ENCODE data around the gene GRIK1. TPM values are rescaled to one million over a fixed set of nuclear protein-coding genes. Genes with fewer than 3 reads are reported as not detected.

The GRIK1 gene
- total RNA-seq, 1 donor from 2014 or later: 3.2 TPM

GRCh38 chr21:29832217-29832616 is 107.6 kb downstream of the GRIK1 start:
- intact Hi-C loops (cut with DNase I): no loop called here

GRCh38 chr21:29829564-29830275 is 110.1 kb downstream of the GRIK1 start:
- Histone ChIP-seq H3K9me3 (no peaks in the 10 kb centered on the region), H3K36me3 (no peaks in the 10 kb centered on the region), H3K4me1 (no peaks in the 10 kb centered on the region), H3K4me3 (no peak overlapping the region), H3K27ac (no peak overlapping the region), H3K27me3 (no peaks in the 10 kb centered on the region)
- DNase-seq (ENCODE audit: extremely low spot score in 2 of 2): no peak
- no peak for TF ChIP-seq CTCF (IDR thresholded peaks at IDR 0.05)
- no peak for TF ChIP-seq POLR2A (IDR thresholded peaks at IDR 0.05)
- TF ChIP-seq POLR2AphosphoS5 (IDR thresholded peaks at IDR 0.05; ENCODE audit: insufficient read depth in 1 of 2, low read depth in 1 of 2): no peak
- intact Hi-C loops (cut with DNase I): no loop called here

More at GRCh38 chr21:29832217-29832616, 107.6 kb downstream of the GRIK1 start:
- no peaks in the 10 kb centered on the region for H3K27me3 ChIP-seq
- no peak overlapping the region for H3K27ac ChIP-seq
- H3K4me3 ChIP-seq: no peak overlapping the region
- H3K36me3 ChIP-seq: no peaks in the 10 kb centered on the region
- no peak for DNase-seq (ENCODE audit: extremely low spot score in 2 of 2)
- no peak for TF ChIP-seq CTCF (IDR thresholded peaks at IDR 0.05)
- no peak for TF ChIP-seq POLR2A (IDR thresholded peaks at IDR 0.05)
- TF ChIP-seq POLR2AphosphoS5 (IDR thresholded peaks at IDR 0.05; ENCODE audit: insufficient read depth in 1 of 2, low read depth in 1 of 2): no peak
- no peaks in the 10 kb centered on the region for H3K4me1 ChIP-seq
- no peaks in the 10 kb centered on the region for H3K9me3 ChIP-seq

- intact Hi-C loops (cut with DNase I): no loop called here
- no peak overlapping the region for H3K27ac ChIP-seq
- no peaks in the 10 kb centered on the region for H3K9me3 ChIP-seq
- TF ChIP-seq POLR2AphosphoS5 (IDR thresholded peaks at IDR 0.05; ENCODE audit: insufficient read depth in 1 of 2, low read depth in 1 of 2) (no peak), CTCF (IDR thresholded peaks at IDR 0.05) (no peak), POLR2A (IDR thresholded peaks at IDR 0.05) (no peak)
- no peaks in the 10 kb centered on the region for H3K27me3 ChIP-seq
- H3K4me1 ChIP-seq: no peaks in the 10 kb centered on the region
- no peak for DNase-seq (ENCODE audit: extremely low spot score in 2 of 2)
- H3K36me3 ChIP-seq: no peaks in the 10 kb centered on the region
- no peak overlapping the region for H3K4me3 ChIP-seq
These were observed 112.1 kb downstream of the GRIK1 start for GRCh38 chr21:29827647-29828046.

GRCh38 chr21:29827236-29827635 is 112.6 kb downstream of the GRIK1 start:
- H3K27ac ChIP-seq: no peak overlapping the region
- H3K27me3 ChIP-seq: no peaks in the 10 kb centered on the region
- no peaks in the 10 kb centered on the region for H3K36me3 ChIP-seq
- TF ChIP-seq POLR2AphosphoS5 (IDR thresholded peaks at IDR 0.05; ENCODE audit: insufficient read depth in 1 of 2, low read depth in 1 of 2): no peak
- no peak for TF ChIP-seq POLR2A (IDR thresholded peaks at IDR 0.05)
- TF ChIP-seq CTCF (IDR thresholded peaks at IDR 0.05): no peak
- DNase-seq (ENCODE audit: extremely low spot score in 2 of 2): no peak
- H3K4me1 ChIP-seq: no peaks in the 10 kb centered on the region
- intact Hi-C loops (cut with DNase I): no loop called here
- H3K9me3 ChIP-seq: no peaks in the 10 kb centered on the region
- no peak overlapping the region for H3K4me3 ChIP-seq

GRCh38 chr21:29826386-29826785 is 113.4 kb downstream of the GRIK1 start:
- intact Hi-C loops (cut with DNase I): no loop called here
- Histone ChIP-seq H3K36me3 (no peaks in the 10 kb centered on the region), H3K27ac (no peak overlapping the region), H3K9me3 (no peaks in the 10 kb centered on the region), H3K27me3 (no peaks in the 10 kb centered on the region), H3K4me3 (no peak overlapping the region), H3K4me1 (no peaks in the 10 kb centered on the region)
- TF ChIP-seq POLR2A (IDR thresholded peaks at IDR 0.05) (no peak), POLR2AphosphoS5 (IDR thresholded peaks at IDR 0.05; ENCODE audit: insufficient read depth in 1 of 2, low read depth in 1 of 2) (no peak), CTCF (IDR thresholded peaks at IDR 0.05) (no peak)
- DNase-seq (ENCODE audit: extremely low spot score in 2 of 2): no peak

Measured in vagina (tissue), 2 donors.